GM23338 (cell line): ENCODE data around the gene DUS4L.
"Not testable (repeated sequence)": the region's sequence is repeated elsewhere in the genome, so short reads cannot be mapped to it uniquely, and the experiment has no call there.

Experiments used
- POLR2AphosphoS5 ChIP-seq: IDR thresholded peaks from 2 replicates; pipeline ENCODE4 v1.6.1; 2016; ENCODE audit warnings: antibody characterized with exemption, low read depth
- TF ChIP-seq, protein P1 (sequence below), 2 experiments: fragments of 200-600 bp in 1 of 2; sonication (generic) in 1 of 2; conservative IDR thresholded peaks; 2 replicates each; pipeline versions ENCODE4 v1.5.1 to v1.6.1; 2016 to 2017; ENCODE audit warnings: antibody characterized with exemption in 2 of 2, low read depth in 2 of 2, mild to moderate bottlenecking in 2 of 2, moderate library complexity in 1 of 2

DNA sequence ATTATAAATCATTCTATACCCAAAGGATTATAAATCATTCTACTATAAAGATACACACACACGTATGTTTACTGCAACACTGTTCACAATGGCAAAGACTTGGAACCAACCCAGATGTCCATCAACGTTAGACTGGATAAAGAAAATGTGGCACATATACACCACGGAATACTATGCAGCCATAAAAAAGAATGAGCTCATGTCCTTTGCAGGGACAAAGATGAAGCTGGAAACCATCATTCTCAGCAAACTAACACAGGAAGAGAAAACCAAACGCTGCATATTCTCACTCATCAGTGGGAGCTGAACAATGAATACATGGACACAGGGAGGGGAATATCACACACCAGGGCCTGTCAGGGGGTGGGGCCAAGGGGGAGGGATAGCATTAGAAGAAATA, 26.5 kb upstream of the DUS4L start:
- TF ChIP-seq, protein P1, sequence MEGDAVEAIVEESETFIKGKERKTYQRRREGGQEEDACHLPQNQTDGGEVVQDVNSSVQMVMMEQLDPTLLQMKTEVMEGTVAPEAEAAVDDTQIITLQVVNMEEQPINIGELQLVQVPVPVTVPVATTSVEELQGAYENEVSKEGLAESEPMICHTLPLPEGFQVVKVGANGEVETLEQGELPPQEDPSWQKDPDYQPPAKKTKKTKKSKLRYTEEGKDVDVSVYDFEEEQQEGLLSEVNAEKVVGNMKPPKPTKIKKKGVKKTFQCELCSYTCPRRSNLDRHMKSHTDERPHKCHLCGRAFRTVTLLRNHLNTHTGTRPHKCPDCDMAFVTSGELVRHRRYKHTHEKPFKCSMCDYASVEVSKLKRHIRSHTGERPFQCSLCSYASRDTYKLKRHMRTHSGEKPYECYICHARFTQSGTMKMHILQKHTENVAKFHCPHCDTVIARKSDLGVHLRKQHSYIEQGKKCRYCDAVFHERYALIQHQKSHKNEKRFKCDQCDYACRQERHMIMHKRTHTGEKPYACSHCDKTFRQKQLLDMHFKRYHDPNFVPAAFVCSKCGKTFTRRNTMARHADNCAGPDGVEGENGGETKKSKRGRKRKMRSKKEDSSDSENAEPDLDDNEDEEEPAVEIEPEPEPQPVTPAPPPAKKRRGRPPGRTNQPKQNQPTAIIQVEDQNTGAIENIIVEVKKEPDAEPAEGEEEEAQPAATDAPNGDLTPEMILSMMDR (conservative IDR thresholded peaks at IDR 0.05; ENCODE audit: low read depth in 2 of 2), result not testable (repeated sequence)
- TF ChIP-seq POLR2AphosphoS5, result not testable (repeated sequence)
